Pancreas (tissue), 10 donors: ENCODE data around the gene CCIN. TPM values are rescaled to one million over a fixed set of nuclear protein-coding genes. Genes with fewer than 3 reads are reported as not detected.

Source experiments
- ATAC-seq, 4 donors: fragments of 200-7000 bp; cut with Tn5 transposase; one replicate each; pipeline versions ENCODE4 v1.8.0 to v1.9.1; 2020; ENCODE audit warnings: mild to moderate bottlenecking in 4 of 4, moderate library complexity in 4 of 4
- DNase-seq, 6 donors: peaks; one replicate each; pipeline ENCODE4 v3.0.0-alpha.2; 2020
- FAIRE-seq: peaks from 2 replicates; lab custom pipeline; 2012; peaks lifted over from hg19 to GRCh38; lab: Jason Lieb, UNC
- H3K27ac ChIP-seq, 4 donors: fragments of 200-600 bp; sonication (generic); 1 replicate in 3 of 4; 2 replicates in 1 of 4; pipeline versions ENCODE4 v1.5.0 to v1.8.0; 2020
- H3K27me3 ChIP-seq, 4 donors: fragments of 200-600 bp; one replicate each; pipeline ENCODE4 v1.8.0; 2021
- H3K36me3 ChIP-seq, 3 donors: fragments of 200-600 bp; sonication (generic) in 1 of 3; one replicate each; pipeline versions ENCODE4 v1.5.0 to v1.8.0; 2020 to 2021
- H3K4me1 ChIP-seq, 3 donors: fragments of 200-600 bp; one replicate each; pipeline ENCODE4 v1.8.0; 2021
- H3K4me3 ChIP-seq, 4 donors: fragments of 200-600 bp; sonication (generic) in 2 of 4; one replicate each; pipeline versions ENCODE4 v1.5.0 to v1.8.0; 2020 to 2021
- H3K9me3 ChIP-seq, 4 donors: fragments of 200-600 bp; one replicate each; pipeline ENCODE4 v1.8.0; 2021
- CTCF ChIP-seq, 4 donors: fragments of 200-600 bp; sonication (generic) in 3 of 4; IDR thresholded peaks; one replicate each; pipeline versions ENCODE4 v1.5.0 to v1.8.0; 2021; ENCODE audit warnings: antibody characterized with exemption in 4 of 4
- WGBS, 2 donors: extraction: QIAGEN DNeasy Blood & Tissue Kit; methylation state at CpG; one replicate each; pipeline ENCODE4 v1.1.7; 2013; 5-methylcytosine and 5-hydroxymethylcytosine counted together
- intact Hi-C, 3 donors: fragments of 100-400 bp; cut with DNase I; formaldehyde crosslinking; loops; one replicate each; pipeline versions ENCODE4 v1.11.1 to v1.14.2; 2022
- polyA plus RNA-seq, 2 donors: library from polyadenylated mRNA; stranded (reverse); fragments of 200-250 nt; gene quantifications; one replicate each; pipeline ENCODE4 v1.2.3, GENCODE V29; 2013
- total RNA-seq, 6 donors: library from RNA; stranded (reverse); fragmentation: NEBNext Ultra II Directional in 4 of 6; extraction: Animal tissue kit (Norgen Biotek cat#: 25700) in 4 of 6; gene quantifications; one replicate each; pipeline versions ENCODE4 v1.2.1 to v1.2.4, GENCODE V29; 2021 to 2023
- donor health status: healthy with polysubstance abuse.
- donor health status: DM: no; HTN: no; CAD: no; lungs with moderate emphysema.
- donor health status: DM: no; HTN: no; CAD: no.
- donor health status: control.
- donor health status: control.
- donor health status: Bipolar disorder and iron deficiency.
- donor health status: DM: yes; HTN: yes; CAD: no.
- donor health status: DM: no; HTN: no; CAD: no.
- donor health status: DM: no; HTN: no; CAD: no.
- donor health status: DM: yes; HTN: yes; CAD: no.

CCIN gene
- total and polyA plus RNA-seq, 8 donors: 0.05 to 0.25 (median 0.11) TPM; not detected in 5

- TF ChIP-seq CTCF (IDR thresholded peaks at IDR 0.05): no peak
- peaks cover 0 to under 1% (median 0%) of the 10 kb centered on the region in 3 donors for H3K4me1 ChIP-seq
- peak in 3 of 4 donors; percentile 49 to 76 (median 64) for ATAC-seq
Observed at GRCh38 chr9:36142510-36143244, 26.5 kb upstream of the CCIN start.

GRCh38 chr9:36143245-36143641 lies 25.9 kb upstream of the CCIN start:
- H3K4me1 ChIP-seq: no peaks in the 10 kb centered on the region
- TF ChIP-seq CTCF (IDR thresholded peaks at IDR 0.05): no peak
- H3K9me3 ChIP-seq: no peaks in the 10 kb centered on the region
- intact Hi-C loops: no loop called here
- peak overlapping the region in 2 of 4 donors; percentile 48 for H3K27ac ChIP-seq
- FAIRE-seq: no peak
- WGBS, 2 donors: 73 to 82% methylated on average over 13 of the region's 13 CpGs
- no peak overlapping the region for H3K4me3 ChIP-seq
- no peaks in the 10 kb centered on the region for H3K27me3 ChIP-seq
- no peaks in the 10 kb centered on the region for H3K36me3 ChIP-seq
- DNase-seq: no peak
- ATAC-seq: no peak

More at GRCh38 chr9:36142510-36143244, 26.5 kb upstream of the CCIN start:
- no peaks in the 10 kb centered on the region for H3K9me3 ChIP-seq
- no peaks in the 10 kb centered on the region for H3K27me3 ChIP-seq
- 51 to 67% methylated on average over 12 of the region's 12 CpGs for WGBS, 2 donors
- intact Hi-C loops: no loop called here
- no peak for FAIRE-seq
- peak overlapping the region in 2 of 4 donors; percentile 48 for H3K27ac ChIP-seq
- no peaks in the 10 kb centered on the region for H3K36me3 ChIP-seq
- DNase-seq: peak in 1 of 6 donors; percentile 46
- H3K4me3 ChIP-seq: no peak overlapping the region

DNA sequence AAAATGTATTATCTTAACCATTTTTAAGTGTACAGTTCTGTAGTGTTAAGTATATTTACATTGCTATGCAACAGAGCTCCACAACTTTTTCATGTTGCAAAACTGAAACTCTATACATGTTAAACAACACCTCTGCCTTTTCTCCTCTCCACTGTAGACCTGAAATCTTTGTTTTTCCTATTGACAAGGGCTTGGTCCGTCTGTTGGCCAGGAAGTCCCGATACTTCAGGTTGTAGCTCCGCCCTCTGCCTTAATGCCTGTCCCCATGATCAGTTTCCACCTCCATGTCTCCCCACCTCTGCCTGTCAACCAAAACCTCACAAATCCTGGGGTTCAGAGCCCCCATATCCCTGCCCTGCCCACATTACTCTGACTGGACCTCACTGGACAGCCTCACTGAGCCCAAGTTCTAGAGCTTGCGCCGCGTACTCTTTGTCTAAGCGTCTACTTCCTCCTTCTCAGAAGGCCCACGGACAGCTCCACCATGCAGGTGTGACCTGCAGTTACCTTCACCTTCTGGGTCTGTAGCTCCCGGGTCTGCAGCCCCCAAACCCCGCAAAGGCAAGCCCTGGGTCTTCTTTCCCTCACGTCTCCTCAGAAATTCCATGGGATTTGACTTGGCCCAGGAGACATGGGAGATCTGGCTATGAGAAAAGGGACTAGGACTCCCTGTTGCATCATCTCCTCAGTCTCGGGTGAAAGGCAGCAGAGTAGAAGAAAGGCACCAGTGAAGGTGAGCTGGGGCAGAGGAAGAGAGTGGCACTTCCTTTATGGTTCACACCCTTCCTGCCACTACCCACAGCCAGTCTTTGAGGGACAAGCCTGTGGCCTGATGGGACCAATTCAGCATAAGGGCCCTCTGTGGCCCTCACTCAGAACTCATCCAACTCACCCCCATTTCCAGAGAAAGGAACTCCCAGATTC lies 24.6 kb upstream of the CCIN start:
- WGBS, 2 donors: 80 to 88% methylated on average over 12 of the region's 12 CpGs
- no peak for ATAC-seq
- no peaks in the 10 kb centered on the region for H3K36me3 ChIP-seq
- no peaks in the 10 kb centered on the region for H3K9me3 ChIP-seq
- DNase-seq: peak in 1 of 6 donors; percentile 19
- no peak for TF ChIP-seq CTCF (IDR thresholded peaks at IDR 0.05)
- FAIRE-seq: no peak
- H3K27me3 ChIP-seq: no peaks in the 10 kb centered on the region
- H3K4me1 ChIP-seq: no peaks in the 10 kb centered on the region
- H3K27ac ChIP-seq: no peak overlapping the region
- no peak overlapping the region for H3K4me3 ChIP-seq
- intact Hi-C loops: no loop called here

DNA sequence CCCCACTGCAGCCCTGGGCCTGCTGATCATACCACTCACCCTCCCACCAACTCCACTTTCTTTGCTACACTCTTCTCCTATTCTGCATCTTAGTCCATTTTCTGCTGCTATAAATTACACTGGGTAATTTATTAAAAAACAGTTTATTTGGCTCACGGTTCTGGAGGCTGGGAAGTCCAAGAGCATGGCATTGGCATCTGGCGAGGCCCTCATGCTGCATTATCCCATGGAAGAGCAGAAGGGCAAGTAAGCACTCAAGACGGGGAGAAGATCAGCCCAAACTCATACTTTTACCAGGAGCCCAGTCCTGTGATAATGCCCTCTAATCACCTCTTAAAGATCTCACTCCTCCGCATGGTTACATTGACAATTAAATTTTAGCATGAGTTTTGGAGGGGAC lies 23.2 kb upstream of the CCIN start:
- intact Hi-C loops: no loop called here
- no peak for ATAC-seq
- Histone ChIP-seq H3K27me3 (no peaks in the 10 kb centered on the region), H3K36me3 (no peaks in the 10 kb centered on the region), H3K27ac (no peak overlapping the region), H3K4me3 (no peak overlapping the region), H3K9me3 (no peaks in the 10 kb centered on the region), H3K4me1 (no peaks in the 10 kb centered on the region)
- TF ChIP-seq CTCF (IDR thresholded peaks at IDR 0.05): no peak
- WGBS, 2 donors: 84 to 93% methylated on average over 4 of the region's 4 CpGs
- FAIRE-seq: no peak
- DNase-seq: no peak
